Measurements from ENCODE around the gene NAALADL2. TPM values are rescaled to one million over a fixed set of nuclear protein-coding genes. Genes with fewer than 3 reads are reported as not detected.

NAALADL2 gene
- total and polyA plus RNA-seq, 9 of the 15 experiments (the other 6 are each of a cell fraction or from before 2014, with no cell fraction given), result 0.29 to 1.1 (median 0.79) TPM; not detected in 1

DNA sequence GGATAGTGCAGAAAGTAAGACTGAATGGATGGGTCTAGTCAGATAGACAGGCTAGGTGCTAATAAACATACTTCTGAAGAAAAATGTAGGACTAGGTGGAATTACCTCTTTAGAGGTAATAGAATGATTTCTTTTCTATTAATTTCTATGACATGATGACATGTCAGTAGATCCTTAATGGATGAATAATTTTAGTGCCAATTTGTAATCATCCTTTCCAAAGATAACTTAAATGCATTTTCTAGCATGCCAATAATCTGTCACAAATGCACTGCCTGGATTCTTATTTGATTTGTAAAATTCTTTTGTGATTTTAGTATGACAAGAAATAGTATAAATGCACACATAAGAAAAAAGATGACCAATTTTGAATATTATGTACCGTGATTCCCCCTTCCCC is 356.7 kb downstream of the NAALADL2 start:
- no peaks in the 10 kb centered on the region for H4K20me1 ChIP-seq (replicated peaks; ENCODE audit: control insufficient read depth, insufficient read depth, low read length)
- no peaks in the 10 kb centered on the region for H3K9me1 ChIP-seq (ENCODE audit: control insufficient read depth, insufficient read depth, low read length)
- no peak overlapping the region for H3K4me3 ChIP-seq
- intact Hi-C loops (cut with micrococcal nuclease) (no loop called here), in situ Hi-C loops (cut with MboI) (no loop called here)
- FAIRE-seq (no peak), DNase-seq (ENCODE audit: extremely low read depth in 1 of 4, low spot score in 3 of 4) (no peak), ATAC-seq (no peak)
- TF ChIP-seq ZFP36 (IDR thresholded peaks at IDR 0.05; ENCODE audit: low read depth, low read length, partially characterized antibody) (no peak), TBP (optimal IDR thresholded peaks at IDR 0.05; ENCODE audit: low read depth, low read length) (no peak), ZBTB8A (IDR thresholded peaks at IDR 0.05; ENCODE audit: partially characterized antibody) (no peak), HMG20B (CRISPR knock-in tag; IDR thresholded peaks at IDR 0.05) (no peak), NFATC3 (IDR thresholded peaks at IDR 0.05) (no peak), WHSC1 (IDR thresholded peaks at IDR 0.05; ENCODE audit: low read length) (no peak), ZBTB2 (IDR thresholded peaks at IDR 0.05) (no peak), MEIS2 (IDR thresholded peaks at IDR 0.05; ENCODE audit: partially characterized antibody) (no peak), ZNF184 (CRISPR knock-in tag; IDR thresholded peaks at IDR 0.05) (no peak)
- TF ChIP-seq, protein P1, sequence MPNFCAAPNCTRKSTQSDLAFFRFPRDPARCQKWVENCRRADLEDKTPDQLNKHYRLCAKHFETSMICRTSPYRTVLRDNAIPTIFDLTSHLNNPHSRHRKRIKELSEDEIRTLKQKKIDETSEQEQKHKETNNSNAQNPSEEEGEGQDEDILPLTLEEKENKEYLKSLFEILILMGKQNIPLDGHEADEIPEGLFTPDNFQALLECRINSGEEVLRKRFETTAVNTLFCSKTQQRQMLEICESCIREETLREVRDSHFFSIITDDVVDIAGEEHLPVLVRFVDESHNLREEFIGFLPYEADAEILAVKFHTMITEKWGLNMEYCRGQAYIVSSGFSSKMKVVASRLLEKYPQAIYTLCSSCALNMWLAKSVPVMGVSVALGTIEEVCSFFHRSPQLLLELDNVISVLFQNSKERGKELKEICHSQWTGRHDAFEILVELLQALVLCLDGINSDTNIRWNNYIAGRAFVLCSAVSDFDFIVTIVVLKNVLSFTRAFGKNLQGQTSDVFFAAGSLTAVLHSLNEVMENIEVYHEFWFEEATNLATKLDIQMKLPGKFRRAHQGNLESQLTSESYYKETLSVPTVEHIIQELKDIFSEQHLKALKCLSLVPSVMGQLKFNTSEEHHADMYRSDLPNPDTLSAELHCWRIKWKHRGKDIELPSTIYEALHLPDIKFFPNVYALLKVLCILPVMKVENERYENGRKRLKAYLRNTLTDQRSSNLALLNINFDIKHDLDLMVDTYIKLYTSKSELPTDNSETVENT (CRISPR knock-in tag; IDR thresholded peaks at IDR 0.05), result no peak
- TF ChIP-seq, protein P2, sequence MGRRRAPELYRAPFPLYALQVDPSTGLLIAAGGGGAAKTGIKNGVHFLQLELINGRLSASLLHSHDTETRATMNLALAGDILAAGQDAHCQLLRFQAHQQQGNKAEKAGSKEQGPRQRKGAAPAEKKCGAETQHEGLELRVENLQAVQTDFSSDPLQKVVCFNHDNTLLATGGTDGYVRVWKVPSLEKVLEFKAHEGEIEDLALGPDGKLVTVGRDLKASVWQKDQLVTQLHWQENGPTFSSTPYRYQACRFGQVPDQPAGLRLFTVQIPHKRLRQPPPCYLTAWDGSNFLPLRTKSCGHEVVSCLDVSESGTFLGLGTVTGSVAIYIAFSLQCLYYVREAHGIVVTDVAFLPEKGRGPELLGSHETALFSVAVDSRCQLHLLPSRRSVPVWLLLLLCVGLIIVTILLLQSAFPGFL (CRISPR knock-in tag; IDR thresholded peaks at IDR 0.05), result no peak
- TF ChIP-seq, protein P3, sequence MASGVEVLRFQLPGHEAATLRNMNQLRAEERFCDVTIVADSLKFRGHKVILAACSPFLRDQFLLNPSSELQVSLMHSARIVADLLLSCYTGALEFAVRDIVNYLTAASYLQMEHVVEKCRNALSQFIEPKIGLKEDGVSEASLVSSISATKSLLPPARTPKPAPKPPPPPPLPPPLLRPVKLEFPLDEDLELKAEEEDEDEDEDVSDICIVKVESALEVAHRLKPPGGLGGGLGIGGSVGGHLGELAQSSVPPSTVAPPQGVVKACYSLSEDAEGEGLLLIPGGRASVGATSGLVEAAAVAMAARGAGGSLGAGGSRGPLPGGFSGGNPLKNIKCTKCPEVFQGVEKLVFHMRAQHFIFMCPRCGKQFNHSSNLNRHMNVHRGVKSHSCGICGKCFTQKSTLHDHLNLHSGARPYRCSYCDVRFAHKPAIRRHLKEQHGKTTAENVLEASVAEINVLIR (CRISPR knock-in tag; IDR thresholded peaks at IDR 0.05), result no peak
- no peaks in the 10 kb centered on the region for H3K4me1 ChIP-seq (replicated peaks in 1 of 2; ENCODE audit: control insufficient read depth in 2 of 2, insufficient read depth in 2 of 2, low read length in 2 of 2)
- CTCF ChIA-PET (ENCODE audit: low intra/inter-chr PET ratio), result interaction anchor here (0.6 kb wide), 1 partner anchor 1049 kb away, joined by 4 read pairs; no protein-coding TSS in a partner anchor
- H3K9ac ChIP-seq (ENCODE audit: insufficient read depth in 1 of 2, low read depth in 2 of 2, low read length in 2 of 2), result no peak overlapping the region
- H3K4me2 ChIP-seq (ENCODE audit: insufficient read depth, low read length), result no peak overlapping the region
- no peaks in the 10 kb centered on the region for H3K36me3 ChIP-seq (ENCODE audit: control insufficient read depth, insufficient read depth, low read length)
- no peaks in the 10 kb centered on the region for H3K79me2 ChIP-seq (ENCODE audit: control insufficient read depth, insufficient read depth, low read length)
- H2AFZ ChIP-seq (ENCODE audit: low read depth, low read length), result no peak overlapping the region
- peaks cover 1% of the 10 kb centered on the region; the same call in 1 of the 2 replicates for H3K9me3 ChIP-seq (replicated peaks; ENCODE audit: control insufficient read depth, insufficient read depth, low read depth, low read length)
- no TSS peak for BruUV-seq (replicated peaks)
- no peaks in the 10 kb centered on the region for H3K27me3 ChIP-seq (ENCODE audit: control insufficient read depth in 2 of 2, insufficient read depth in 2 of 2, low read length in 2 of 2)
- H3K27ac ChIP-seq (ENCODE audit: extremely low read depth, low read depth, low read length), result no peak overlapping the region
- WGBS (ENCODE audit: insufficient coverage, low coverage, missing lambda C conversion rate), result 0% methylated on average over 1 of the region's 1 CpG
- POLR2A ChIA-PET, result no interaction called here
